H9 (cell line): ENCODE data around the gene MBNL1. TPM values are rescaled to one million over a fixed set of nuclear protein-coding genes. Genes with fewer than 3 reads are reported as not detected.

ENCODE experiments used
- DNase-seq: peaks from one replicate; pipeline ENCODE4 v3.0.0-alpha.2; 2017
- H2AFZ ChIP-seq: one replicate; pipeline ENCODE4 v1.6.1; 2013; ENCODE audit warnings: mild to moderate bottlenecking, low read length, control low read depth, moderate library complexity
- H2AK5ac ChIP-seq: 2 replicates; pipeline ENCODE4 v1.6.1; 2013; ENCODE audit warnings: low read length, control low read depth, mixed read lengths; ENCODE audit not compliant: insufficient read length
- H2BK120ac ChIP-seq: one replicate; pipeline ENCODE4 v1.6.1; 2013; ENCODE audit warnings: low read depth, mild to moderate bottlenecking, low read length, control low read depth, inconsistent platforms; ENCODE audit not compliant: poor library complexity, severe bottlenecking
- H2BK12ac ChIP-seq: 2 replicates; pipeline ENCODE4 v1.6.1; 2013; ENCODE audit warnings: low read length, control low read depth, mixed read lengths, low read depth; ENCODE audit not compliant: insufficient read length
- H2BK15ac ChIP-seq: 2 replicates; pipeline ENCODE4 v1.6.1; 2013; ENCODE audit warnings: low read depth, low read length, control low read depth
- H2BK20ac ChIP-seq: one replicate; pipeline ENCODE4 v1.6.1; 2013; ENCODE audit warnings: low read depth, mild to moderate bottlenecking, low read length, control low read depth, inconsistent platforms; ENCODE audit not compliant: poor library complexity, severe bottlenecking
- H2BK5ac ChIP-seq: 2 replicates; pipeline ENCODE4 v1.6.1; 2013; ENCODE audit warnings: low read length, control low read depth, mixed read lengths; ENCODE audit not compliant: insufficient read length
- H3K14ac ChIP-seq: 2 replicates; pipeline ENCODE4 v1.6.1; 2013; ENCODE audit warnings: low read length, control low read depth; ENCODE audit not compliant: insufficient read depth
- H3K18ac ChIP-seq: 2 replicates; pipeline ENCODE4 v1.6.1; 2013; ENCODE audit warnings: low read depth, mild to moderate bottlenecking, mixed read lengths, low read length, control low read depth; ENCODE audit not compliant: insufficient read length
- H3K23ac ChIP-seq: 2 replicates; pipeline ENCODE4 v1.6.1; 2013; ENCODE audit warnings: low read length, control low read depth, mixed read lengths, low read depth; ENCODE audit not compliant: insufficient read length
- H3K23me2 ChIP-seq: 2 replicates; pipeline ENCODE4 v1.6.1; 2013; ENCODE audit warnings: low read depth, mild to moderate bottlenecking, mixed read lengths, low read length, control low read depth; ENCODE audit not compliant: insufficient read length, poor library complexity, severe bottlenecking
- H3K27ac ChIP-seq: 2 replicates; pipeline ENCODE4 v1.5.1; 2013; ENCODE audit warnings: low read length, control low read depth, mixed read lengths, low read depth; ENCODE audit not compliant: insufficient read length
- H3K27me3 ChIP-seq: 2 replicates; pipeline ENCODE4 v1.6.1; 2013; ENCODE audit warnings: low read length, control low read depth, inconsistent platforms; ENCODE audit not compliant: insufficient read depth
- H3K4ac ChIP-seq: 2 replicates; pipeline ENCODE4 v1.6.1; 2013; ENCODE audit warnings: low read depth, mild to moderate bottlenecking, control low read depth, inconsistent platforms, low read length, moderate library complexity
- H3K4me1 ChIP-seq: 2 replicates; pipeline ENCODE4 v1.6.1; 2013; ENCODE audit warnings: low read length, control low read depth, inconsistent platforms; ENCODE audit not compliant: insufficient read depth
- H3K4me2 ChIP-seq: 2 replicates; pipeline ENCODE4 v1.6.1; 2013; ENCODE audit warnings: low read length, control low read depth, mixed read lengths; ENCODE audit not compliant: insufficient read length, insufficient read depth
- H3K56ac ChIP-seq: 2 replicates; pipeline ENCODE4 v1.6.1; 2013; ENCODE audit warnings: low read depth, mild to moderate bottlenecking, mixed read lengths, low read length, control low read depth; ENCODE audit not compliant: insufficient read length
- H3K79me1 ChIP-seq: 2 replicates; pipeline ENCODE4 v1.6.1; 2013; ENCODE audit warnings: low read depth, mild to moderate bottlenecking, moderate library complexity, low read length, control low read depth, inconsistent platforms; ENCODE audit not compliant: insufficient read depth, poor library complexity, severe bottlenecking
- H3K79me2 ChIP-seq: 2 replicates; pipeline ENCODE4 v1.6.1; 2013; ENCODE audit warnings: low read length, control low read depth, inconsistent platforms; ENCODE audit not compliant: insufficient read depth
- H3K9ac ChIP-seq: 2 replicates; pipeline ENCODE4 v1.6.1; 2013; ENCODE audit warnings: low read length, control low read depth, mixed read lengths; ENCODE audit not compliant: insufficient read length; ENCODE audit errors: extremely low read depth
- H3K9me3 ChIP-seq: one replicate; pipeline ENCODE4 v1.6.1; 2013; ENCODE audit warnings: low read depth, low read length, inconsistent platforms; ENCODE audit not compliant: control insufficient read depth
- H3T11ph ChIP-seq: one replicate; pipeline ENCODE4 v1.6.1; 2013; ENCODE audit warnings: mild to moderate bottlenecking, low read length, control low read depth, inconsistent platforms
- H4K20me1 ChIP-seq: one replicate; pipeline ENCODE4 v1.6.1; 2013; ENCODE audit not compliant: control insufficient read depth, insufficient read length, insufficient read depth
- H4K5ac ChIP-seq: 2 replicates; pipeline ENCODE4 v1.6.1; 2013; ENCODE audit warnings: low read depth, mild to moderate bottlenecking, mixed read lengths, low read length, control low read depth; ENCODE audit not compliant: insufficient read length
- H4K8ac ChIP-seq: replicated peaks from 2 replicates; pipeline ENCODE4 v1.6.1; 2013; ENCODE audit warnings: low read length, control low read depth, mixed read lengths, low read depth; ENCODE audit not compliant: insufficient read length
- H4K91ac ChIP-seq: 2 replicates; pipeline ENCODE4 v1.6.1; 2013; ENCODE audit warnings: low read depth, mild to moderate bottlenecking, moderate library complexity, mixed read lengths, low read length, control low read depth; ENCODE audit not compliant: insufficient read length
- H3K27ac Mint-ChIP-seq, 3 experiments: 2 replicates in 2 of 3; 3 replicates in 1 of 3; pipeline ENCODE4 v1.8.0; 2020 to 2021; ENCODE audit warnings: mixed read lengths in 3 of 3, mild to moderate bottlenecking in 1 of 3, moderate library complexity in 1 of 3
- H3K27me3 Mint-ChIP-seq: 2 replicates; pipeline ENCODE4 v1.8.0; 2021; ENCODE audit warnings: low read depth, mild to moderate bottlenecking, moderate library complexity, mixed read lengths
- H3K36me3 Mint-ChIP-seq, 3 experiments: 2 replicates in 2 of 3; 3 replicates in 1 of 3; pipeline ENCODE4 v1.8.0; 2020 to 2021; ENCODE audit warnings: low read depth in 3 of 3, mixed read lengths in 3 of 3; ENCODE audit not compliant: insufficient read depth in 1 of 3
- H3K4me1 Mint-ChIP-seq, 2 experiments: 2 replicates each; pipeline ENCODE4 v1.8.0; 2020; ENCODE audit warnings: mixed read lengths in 2 of 2
- H3K4me3 Mint-ChIP-seq, 2 experiments: 2 replicates in 1 of 2; 3 replicates in 1 of 2; pipeline ENCODE4 v1.8.0; 2020 to 2021; ENCODE audit warnings: mild to moderate bottlenecking in 2 of 2, mixed read lengths in 2 of 2, moderate library complexity in 1 of 2
- H3K9me3 Mint-ChIP-seq, 2 experiments: 2 replicates in 1 of 2; 3 replicates in 1 of 2; pipeline ENCODE4 v1.8.0; 2020; ENCODE audit warnings: mild to moderate bottlenecking in 2 of 2, mixed read lengths in 2 of 2, moderate library complexity in 1 of 2
- WGBS: extraction: QIAGEN DNeasy Blood & Tissue Kit; methylation state at CpG from one replicate; pipeline ENCODE4 v1.1.7; 2013; ENCODE audit warnings: missing lambda C conversion rate, low lambda C conversion rate, mixed read lengths; ENCODE audit not compliant: insufficient read length; ENCODE audit errors: extremely low coverage; 5-methylcytosine and 5-hydroxymethylcytosine counted together
- total RNA-seq: library from RNA; stranded (reverse); gene quantifications from 2 replicates; pipeline ENCODE4 v1.2.1, GENCODE V29; 2021
- TF ChIP-seq, protein P1 (sequence below): fragments of 200-600 bp; sonication (generic); conservative IDR thresholded peaks from 3 replicates; pipeline ENCODE4 v1.8.0; 2021; ENCODE audit warnings: antibody characterized with exemption, mild to moderate bottlenecking

Gene MBNL1
- total RNA-seq, 1 experiment from 2014 or later = 14.9 TPM

DNA sequence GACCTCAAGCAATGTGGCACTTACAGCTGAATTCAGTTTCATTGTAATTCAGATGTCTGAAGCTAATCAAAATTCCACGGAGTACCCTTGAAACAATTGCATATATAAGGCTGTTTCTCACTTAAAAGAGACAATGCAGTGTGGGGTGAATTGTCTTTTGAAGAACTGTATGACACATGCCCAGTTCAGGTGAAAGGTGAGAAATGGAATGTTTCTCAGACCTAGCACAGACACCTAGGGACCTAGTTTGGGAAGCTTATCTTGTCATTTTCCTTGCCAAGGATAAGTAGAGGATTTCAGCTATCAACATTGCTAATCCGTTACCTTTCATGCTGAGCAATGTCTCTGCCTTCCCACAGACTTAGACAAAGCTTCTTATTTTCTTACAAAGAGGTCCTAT lies 36.3 kb downstream of the MBNL1 start:
- H3K4me3 Mint-ChIP-seq = peak overlapping the region in 1 of 2 experiments; percentile 24; a peak in 1 of 5 replicates
- no peaks in the 10 kb centered on the region for H4K20me1 ChIP-seq
- DNase-seq = no peak

More for the DNA sequence above, 36.3 kb downstream of the MBNL1 start:
- no peak overlapping the region for H3K14ac ChIP-seq
- H3K23me2 ChIP-seq = no peaks in the 10 kb centered on the region
- H2BK12ac ChIP-seq = no peak overlapping the region
- H2BK120ac ChIP-seq = no peak overlapping the region
- no peaks in the 10 kb centered on the region for H3K9me3 ChIP-seq
- peak overlapping the region; percentile 57 for H3K27ac ChIP-seq
- peaks cover 18% of the 10 kb centered on the region; the same call in 1 of the 2 replicates for H3K4me1 ChIP-seq
- no peak overlapping the region for H4K91ac ChIP-seq
- TF ChIP-seq, protein P1, sequence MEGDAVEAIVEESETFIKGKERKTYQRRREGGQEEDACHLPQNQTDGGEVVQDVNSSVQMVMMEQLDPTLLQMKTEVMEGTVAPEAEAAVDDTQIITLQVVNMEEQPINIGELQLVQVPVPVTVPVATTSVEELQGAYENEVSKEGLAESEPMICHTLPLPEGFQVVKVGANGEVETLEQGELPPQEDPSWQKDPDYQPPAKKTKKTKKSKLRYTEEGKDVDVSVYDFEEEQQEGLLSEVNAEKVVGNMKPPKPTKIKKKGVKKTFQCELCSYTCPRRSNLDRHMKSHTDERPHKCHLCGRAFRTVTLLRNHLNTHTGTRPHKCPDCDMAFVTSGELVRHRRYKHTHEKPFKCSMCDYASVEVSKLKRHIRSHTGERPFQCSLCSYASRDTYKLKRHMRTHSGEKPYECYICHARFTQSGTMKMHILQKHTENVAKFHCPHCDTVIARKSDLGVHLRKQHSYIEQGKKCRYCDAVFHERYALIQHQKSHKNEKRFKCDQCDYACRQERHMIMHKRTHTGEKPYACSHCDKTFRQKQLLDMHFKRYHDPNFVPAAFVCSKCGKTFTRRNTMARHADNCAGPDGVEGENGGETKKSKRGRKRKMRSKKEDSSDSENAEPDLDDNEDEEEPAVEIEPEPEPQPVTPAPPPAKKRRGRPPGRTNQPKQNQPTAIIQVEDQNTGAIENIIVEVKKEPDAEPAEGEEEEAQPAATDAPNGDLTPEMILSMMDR = no peak
- no peak overlapping the region for H3K18ac ChIP-seq
- H3K79me2 ChIP-seq = no peaks in the 10 kb centered on the region; the same call in 1 of the 2 replicates
- H2AK5ac ChIP-seq = no peak overlapping the region
- Mint-ChIP-seq H3K4me1 (peaks cover 73 to 83% of the 10 kb centered on the region in 2 experiments), H3K36me3 (no peaks in the 10 kb centered on the region), H3K9me3 (no peaks in the 10 kb centered on the region), H3K27ac (peak overlapping the region in 2 of 3 experiments; percentile 79 to 87; a peak in 2 of 7 replicates), H3K27me3 (no peaks in the 10 kb centered on the region)
- no peak overlapping the region for H3K4ac ChIP-seq
- H2BK20ac ChIP-seq = no peak overlapping the region
- no peak overlapping the region for H2BK15ac ChIP-seq
- no peaks in the 10 kb centered on the region for H3K79me1 ChIP-seq
- H4K5ac ChIP-seq = no peak overlapping the region
- no peak overlapping the region for H4K8ac ChIP-seq
- H2BK5ac ChIP-seq = no peak overlapping the region
- no peak overlapping the region for H3K23ac ChIP-seq
- no peak overlapping the region for H3K56ac ChIP-seq
- H3K4me2 ChIP-seq = peak overlapping the region; percentile 69
- WGBS = no CpG with 5 or more reads among the region's 2 CpGs
- no peak overlapping the region for H3K9ac ChIP-seq
- H3T11ph ChIP-seq = no peak overlapping the region
- no peak overlapping the region for H2AFZ ChIP-seq
- no peaks in the 10 kb centered on the region for H3K27me3 ChIP-seq
